Loucy (cell line): ENCODE data around the gene RNASE2.
A peak's percentile ranks its signal among the peaks of the same experiment; 100 is the strongest.

Experiments used
- H2AFZ ChIP-seq: fragments of 200-600 bp; sonication (generic); 2 replicates; pipeline ENCODE4 v1.6.0; 2016; ENCODE audit warnings: antibody characterized with exemption, mild to moderate bottlenecking, low read length, moderate library complexity
- H3F3A ChIP-seq: fragments of 200-600 bp; 2 replicates; pipeline ENCODE4 v1.6.0; 2016; ENCODE audit warnings: antibody characterized with exemption, low read depth, mild to moderate bottlenecking
- H3K27me3 ChIP-seq: fragments of 200-600 bp; sonication (generic); 2 replicates; pipeline ENCODE4 v1.6.1; 2014; ENCODE audit warnings: low read length, mild to moderate bottlenecking; ENCODE audit not compliant: insufficient read depth, poor library complexity, severe bottlenecking
- H3K36me3 ChIP-seq: fragments of 200-600 bp; sonication (generic); 2 replicates; pipeline ENCODE4 v1.6.1; 2016; ENCODE audit warnings: low read length; ENCODE audit not compliant: insufficient read depth
- H3K4me1 ChIP-seq: fragments of 200-600 bp; sonication (generic); 2 replicates; pipeline ENCODE4 v1.5.1; 2014; ENCODE audit warnings: low read length, mild to moderate bottlenecking; ENCODE audit not compliant: insufficient read depth, poor library complexity, severe bottlenecking
- H3K4me2 ChIP-seq: fragments of 200-600 bp; sonication (generic); 2 replicates; pipeline ENCODE4 v1.6.0; 2014; ENCODE audit warnings: antibody characterized with exemption, low read length, low read depth, mild to moderate bottlenecking; ENCODE audit not compliant: poor library complexity, severe bottlenecking
- H3K4me3 ChIP-seq: fragments of 200-600 bp; sonication (generic); 2 replicates; pipeline ENCODE4 v1.5.1; 2014; ENCODE audit warnings: low read length, mild to moderate bottlenecking, mixed read lengths; ENCODE audit not compliant: poor library complexity, severe bottlenecking
- H3K79me2 ChIP-seq: fragments of 200-600 bp; sonication (generic); 2 replicates; pipeline ENCODE4 v1.6.1; 2014; ENCODE audit warnings: low read length; ENCODE audit not compliant: insufficient read depth
- H3K9ac ChIP-seq: fragments of 200-600 bp; sonication (generic); 2 replicates; pipeline ENCODE4 v1.6.0; 2014; ENCODE audit warnings: mild to moderate bottlenecking, low read depth, low read length, moderate library complexity; ENCODE audit not compliant: poor library complexity, severe bottlenecking
- H3K9me2 ChIP-seq: fragments of 200-600 bp; sonication (generic); replicated peaks from 2 replicates; pipeline ENCODE4 v1.6.1; 2016; ENCODE audit warnings: low read depth, low read length, mixed read lengths
- H3K9me3 ChIP-seq: fragments of 200-600 bp; sonication (generic); 2 replicates; pipeline ENCODE4 v1.6.1; 2014; ENCODE audit warnings: mild to moderate bottlenecking, antibody characterized with exemption, low read length, low read depth; ENCODE audit not compliant: insufficient read depth
- H4K20me1 ChIP-seq: fragments of 200-600 bp; sonication (generic); 2 replicates; pipeline ENCODE4 v1.6.0; 2014; ENCODE audit warnings: antibody characterized with exemption, low read length, mild to moderate bottlenecking; ENCODE audit not compliant: insufficient read depth, poor library complexity, severe bottlenecking
- CTCF ChIP-seq: fragments of 200-600 bp; sonication (generic); conservative IDR thresholded peaks from 2 replicates; pipeline ENCODE4 v1.5.1; 2014; ENCODE audit warnings: mild to moderate bottlenecking, antibody characterized with exemption, low read length
- EZH2phosphoT487 ChIP-seq: fragments of 200-600 bp; IDR thresholded peaks from 2 replicates; pipeline ENCODE4 v1.6.1; 2018; ENCODE audit warnings: antibody characterized with exemption, mild to moderate bottlenecking, moderate library complexity, borderline replicate concordance

RNASE2 gene

GRCh38 chr14:20970983-20971704, 15.9 kb downstream of the RNASE2 start:
- H3K9me2 ChIP-seq, result no peaks in the 10 kb centered on the region
- H4K20me1 ChIP-seq, result no peaks in the 10 kb centered on the region
- no peaks in the 10 kb centered on the region for H3K27me3 ChIP-seq
- no peaks in the 10 kb centered on the region for H3K4me1 ChIP-seq
- peak overlapping the region; percentile 81 for H3K4me2 ChIP-seq
- no peaks in the 10 kb centered on the region for H3K9me3 ChIP-seq
- H3K9ac ChIP-seq, result peak overlapping the region; percentile 75
- H3F3A ChIP-seq, result no peaks in the 10 kb centered on the region
- H3K79me2 ChIP-seq, result no peaks in the 10 kb centered on the region
- H3K36me3 ChIP-seq, result no peaks in the 10 kb centered on the region
- H2AFZ ChIP-seq, result peak overlapping the region; percentile 98
- no peak for TF ChIP-seq EZH2phosphoT487
- peak; percentile 81 for TF ChIP-seq CTCF
- H3K4me3 ChIP-seq, result peak overlapping the region; percentile 79

DNA sequence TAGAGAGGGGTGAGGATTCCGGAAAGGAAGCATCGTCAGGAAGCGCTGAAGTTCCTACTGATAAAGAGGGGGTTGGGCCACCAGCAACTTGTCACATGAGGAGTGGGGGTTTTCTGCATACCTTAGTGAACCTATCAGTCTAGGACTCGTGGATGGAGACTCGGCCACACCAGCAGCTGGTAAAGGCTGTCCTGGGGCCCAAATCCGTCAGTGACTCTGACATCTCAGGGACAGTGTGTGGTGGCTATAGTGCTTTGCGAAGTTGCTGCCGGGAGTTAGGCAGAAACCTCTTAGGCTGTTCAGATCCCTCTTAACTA, 16.4 kb downstream of the RNASE2 start:
- Histone ChIP-seq H3K4me2 (peak overlapping the region; percentile 81), H3K79me2 (no peaks in the 10 kb centered on the region), H3K4me3 (peak overlapping the region; percentile 79), H3K36me3 (no peaks in the 10 kb centered on the region), H3K9me3 (no peaks in the 10 kb centered on the region), H3K9me2 (no peaks in the 10 kb centered on the region), H3K4me1 (no peaks in the 10 kb centered on the region), H3F3A (no peaks in the 10 kb centered on the region), H4K20me1 (no peaks in the 10 kb centered on the region), H2AFZ (peak overlapping the region; percentile 98), H3K9ac (no peak overlapping the region), H3K27me3 (no peaks in the 10 kb centered on the region)
- TF ChIP-seq EZH2phosphoT487, result no peak
- TF ChIP-seq CTCF, result no peak

DNA sequence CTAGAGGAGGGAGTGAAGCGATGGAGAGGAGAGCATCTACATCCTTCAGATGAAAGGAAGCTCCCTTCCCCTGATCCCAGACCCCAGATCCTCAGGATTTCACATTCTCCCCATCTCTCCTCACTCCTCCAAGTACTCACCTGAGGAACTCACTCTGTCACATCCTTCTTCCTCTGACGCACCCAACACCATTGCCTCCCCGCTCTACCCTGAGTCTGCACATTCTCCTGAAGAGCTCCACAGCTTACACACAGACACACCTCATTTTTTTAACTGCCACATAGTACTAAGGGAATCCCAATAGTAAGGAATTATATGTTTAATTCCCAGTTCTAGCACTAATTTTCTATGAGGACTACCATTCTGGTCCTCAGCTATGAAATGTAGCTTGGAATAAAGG, 18.2 kb downstream of the RNASE2 start:
- no peaks in the 10 kb centered on the region for H3F3A ChIP-seq
- TF ChIP-seq CTCF, result no peak
- TF ChIP-seq EZH2phosphoT487, result no peak
- no peak overlapping the region for H3K9ac ChIP-seq
- H3K36me3 ChIP-seq, result no peaks in the 10 kb centered on the region
- H3K79me2 ChIP-seq, result no peaks in the 10 kb centered on the region
- no peak overlapping the region for H3K4me2 ChIP-seq
- H3K9me2 ChIP-seq, result no peaks in the 10 kb centered on the region
- no peaks in the 10 kb centered on the region for H3K9me3 ChIP-seq
- H4K20me1 ChIP-seq, result no peaks in the 10 kb centered on the region
- H2AFZ ChIP-seq, result no peak overlapping the region
- no peaks in the 10 kb centered on the region for H3K4me1 ChIP-seq
- no peak overlapping the region for H3K4me3 ChIP-seq
- no peaks in the 10 kb centered on the region for H3K27me3 ChIP-seq
